ENCODE measurements around the gene MYO7B.

Gene MYO7B

DNA sequence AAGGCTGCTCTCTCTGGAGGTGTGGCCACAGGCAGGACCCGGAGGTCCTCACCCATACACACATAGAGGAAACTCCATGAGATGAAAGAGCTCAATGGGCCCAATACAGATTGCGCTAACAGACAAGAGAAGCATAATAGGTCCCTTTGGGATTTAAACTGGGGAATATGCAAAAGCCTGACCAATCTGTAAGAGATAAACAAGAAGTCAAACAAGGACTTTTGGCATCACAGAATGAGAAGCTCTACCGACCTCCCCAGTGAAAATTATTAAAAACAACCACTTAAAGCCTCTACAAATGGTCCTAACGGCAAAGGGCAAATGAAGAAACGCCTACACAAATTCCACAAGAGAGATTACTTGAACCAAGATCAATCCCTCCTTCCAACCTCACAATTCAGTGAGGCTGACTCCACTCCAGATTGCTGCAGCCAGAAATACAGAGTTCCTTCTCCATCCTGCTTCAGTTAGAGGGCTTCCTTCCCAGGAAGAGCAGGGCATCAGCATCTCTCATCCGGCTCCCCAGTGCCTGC lies 20.0 kb upstream of the MYO7B start:
- Histone ChIP-seq H3K9me3 (ENCODE audit: insufficient read depth, low read length) (no peaks in the 10 kb centered on the region), H4K20me1 (ENCODE audit: insufficient read depth, low read length) (peaks cover 64% of the 10 kb centered on the region), H3K4me2 (ENCODE audit: low read length) (no peak overlapping the region), H3K79me2 (ENCODE audit: low read length) (peaks cover 100% of the 10 kb centered on the region), H3K36me3 (replicated peaks; ENCODE audit: low read depth, low read length) (peaks cover 63% of the 10 kb centered on the region), H3K9ac (ENCODE audit: low read length) (no peak overlapping the region), H3K27me3 (ENCODE audit: low read depth, low read length) (no peaks in the 10 kb centered on the region), H3K27ac (ENCODE audit: low read length) (no peak overlapping the region), H2AFZ (ENCODE audit: low read depth, low read length) (no peak overlapping the region), H3K4me3 (ENCODE audit: low read length) (no peak overlapping the region), H3K4me1 (ENCODE audit: low read length) (no peaks in the 10 kb centered on the region)
- TF ChIP-seq EZH2phosphoT487 (IDR thresholded peaks at IDR 0.05; ENCODE audit: low read depth): no peak
- TF ChIP-seq, protein P1, sequence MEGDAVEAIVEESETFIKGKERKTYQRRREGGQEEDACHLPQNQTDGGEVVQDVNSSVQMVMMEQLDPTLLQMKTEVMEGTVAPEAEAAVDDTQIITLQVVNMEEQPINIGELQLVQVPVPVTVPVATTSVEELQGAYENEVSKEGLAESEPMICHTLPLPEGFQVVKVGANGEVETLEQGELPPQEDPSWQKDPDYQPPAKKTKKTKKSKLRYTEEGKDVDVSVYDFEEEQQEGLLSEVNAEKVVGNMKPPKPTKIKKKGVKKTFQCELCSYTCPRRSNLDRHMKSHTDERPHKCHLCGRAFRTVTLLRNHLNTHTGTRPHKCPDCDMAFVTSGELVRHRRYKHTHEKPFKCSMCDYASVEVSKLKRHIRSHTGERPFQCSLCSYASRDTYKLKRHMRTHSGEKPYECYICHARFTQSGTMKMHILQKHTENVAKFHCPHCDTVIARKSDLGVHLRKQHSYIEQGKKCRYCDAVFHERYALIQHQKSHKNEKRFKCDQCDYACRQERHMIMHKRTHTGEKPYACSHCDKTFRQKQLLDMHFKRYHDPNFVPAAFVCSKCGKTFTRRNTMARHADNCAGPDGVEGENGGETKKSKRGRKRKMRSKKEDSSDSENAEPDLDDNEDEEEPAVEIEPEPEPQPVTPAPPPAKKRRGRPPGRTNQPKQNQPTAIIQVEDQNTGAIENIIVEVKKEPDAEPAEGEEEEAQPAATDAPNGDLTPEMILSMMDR (IDR thresholded peaks at IDR 0.05; ENCODE audit: low read depth, low read length): no peak

GRCh38 chr2:127516041-127516762 lies 19.3 kb upstream of the MYO7B start:
- Histone ChIP-seq H3K36me3 (replicated peaks; ENCODE audit: low read depth, low read length) (peaks cover 62% of the 10 kb centered on the region), H3K79me2 (ENCODE audit: low read length) (peaks cover 100% of the 10 kb centered on the region), H3K27ac (ENCODE audit: low read length) (no peak overlapping the region), H4K20me1 (ENCODE audit: insufficient read depth, low read length) (peaks cover 57% of the 10 kb centered on the region), H3K4me1 (ENCODE audit: low read length) (no peaks in the 10 kb centered on the region), H3K9me3 (ENCODE audit: insufficient read depth, low read length) (no peaks in the 10 kb centered on the region), H2AFZ (ENCODE audit: low read depth, low read length) (no peak overlapping the region), H3K9ac (ENCODE audit: low read length) (no peak overlapping the region), H3K4me2 (ENCODE audit: low read length) (no peak overlapping the region), H3K27me3 (ENCODE audit: low read depth, low read length) (no peaks in the 10 kb centered on the region), H3K4me3 (ENCODE audit: low read length) (no peak overlapping the region)
- no peak for TF ChIP-seq EZH2phosphoT487 (IDR thresholded peaks at IDR 0.05; ENCODE audit: low read depth)
- TF ChIP-seq, protein P1 (IDR thresholded peaks at IDR 0.05; ENCODE audit: low read depth, low read length): no peak

DNA sequence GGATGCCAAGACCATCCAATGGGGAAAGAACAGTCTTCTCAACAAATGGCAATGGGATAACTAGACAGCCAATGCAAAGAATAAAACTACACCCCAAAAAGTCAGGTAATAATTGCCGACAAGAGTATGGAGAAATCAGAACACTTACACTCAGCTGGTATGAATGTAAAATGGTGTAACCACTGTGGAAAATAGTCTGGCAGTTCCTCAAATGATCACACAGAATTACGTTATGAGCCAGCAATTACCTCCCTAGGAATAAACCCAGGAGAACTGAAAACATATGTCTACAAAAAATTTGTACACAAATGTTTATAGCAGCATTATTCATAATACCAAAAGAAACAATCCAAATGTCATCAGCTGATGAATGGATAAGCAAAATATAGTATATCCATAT lies 18.0 kb upstream of the MYO7B start:
- Histone ChIP-seq H3K9ac (ENCODE audit: low read length) (no peak overlapping the region), H3K79me2 (ENCODE audit: low read length) (peaks cover 100% of the 10 kb centered on the region), H3K4me3 (ENCODE audit: low read length) (no peak overlapping the region), H2AFZ (ENCODE audit: low read depth, low read length) (no peak overlapping the region), H3K27me3 (ENCODE audit: low read depth, low read length) (no peaks in the 10 kb centered on the region), H4K20me1 (ENCODE audit: insufficient read depth, low read length) (peaks cover 44% of the 10 kb centered on the region), H3K36me3 (replicated peaks; ENCODE audit: low read depth, low read length) (peaks cover 58% of the 10 kb centered on the region), H3K9me3 (ENCODE audit: insufficient read depth, low read length) (no peaks in the 10 kb centered on the region), H3K4me2 (ENCODE audit: low read length) (no peak overlapping the region), H3K27ac (ENCODE audit: low read length) (no peak overlapping the region), H3K4me1 (ENCODE audit: low read length) (no peaks in the 10 kb centered on the region)
- TF ChIP-seq, protein P1 (IDR thresholded peaks at IDR 0.05; ENCODE audit: low read depth, low read length): no peak
- TF ChIP-seq EZH2phosphoT487 (IDR thresholded peaks at IDR 0.05; ENCODE audit: low read depth): no peak

- peaks cover 27% of the 10 kb centered on the region for H4K20me1 ChIP-seq (ENCODE audit: insufficient read depth, low read length)
- H3K79me2 ChIP-seq (ENCODE audit: low read length): peaks cover 100% of the 10 kb centered on the region
- H3K9me3 ChIP-seq (ENCODE audit: insufficient read depth, low read length): no peaks in the 10 kb centered on the region
- TF ChIP-seq, protein P1 (IDR thresholded peaks at IDR 0.05; ENCODE audit: low read depth, low read length): no peak
- no peak for TF ChIP-seq EZH2phosphoT487 (IDR thresholded peaks at IDR 0.05; ENCODE audit: low read depth)
- H3K36me3 ChIP-seq (replicated peaks; ENCODE audit: low read depth, low read length): peaks cover 57% of the 10 kb centered on the region
- no peak overlapping the region for H3K9ac ChIP-seq (ENCODE audit: low read length)
- no peaks in the 10 kb centered on the region for H3K27me3 ChIP-seq (ENCODE audit: low read depth, low read length)
- H3K27ac ChIP-seq (ENCODE audit: low read length): no peak overlapping the region
- no peak overlapping the region for H3K4me3 ChIP-seq (ENCODE audit: low read length)
- peaks cover 11% of the 10 kb centered on the region for H3K4me1 ChIP-seq (ENCODE audit: low read length)
- no peak overlapping the region for H3K4me2 ChIP-seq (ENCODE audit: low read length)
- H2AFZ ChIP-seq (ENCODE audit: low read depth, low read length): no peak overlapping the region
Observed at GRCh38 chr2:127520424-127520823, 15.1 kb upstream of the MYO7B start.

Measured in OCI-LY3 (cell line).